ENCODE results near the gene DNAJC3.

DNAJC3 gene

GRCh38 chr13:95834134-95834765 is 157.3 kb downstream of the DNAJC3 start:
- H3K27me3 ChIP-seq: no peaks in the 10 kb centered on the region
- H3K36me3 ChIP-seq: no peaks in the 10 kb centered on the region; the same call in 1 of the 2 replicates
- H3K4me3 ChIP-seq (ENCODE audit: low read depth, low read length): no peak overlapping the region
- DNase-seq: peak; percentile 71
- no peaks in the 10 kb centered on the region; the same call in 1 of the 2 replicates for H3K9me3 ChIP-seq
- peak; percentile 94 for TF ChIP-seq CTCF (IDR thresholded peaks at IDR 0.05; ENCODE audit: low read depth, low read length)
- peaks cover 5% of the 10 kb centered on the region for H3K4me1 ChIP-seq

- no peak for TF ChIP-seq CTCF (IDR thresholded peaks at IDR 0.05; ENCODE audit: low read depth, low read length)
- Histone ChIP-seq H3K36me3 (no peaks in the 10 kb centered on the region), H3K4me1 (no peaks in the 10 kb centered on the region), H3K9me3 (no peaks in the 10 kb centered on the region; the same call in 1 of the 2 replicates), H3K4me3 (ENCODE audit: low read depth, low read length) (no peak overlapping the region), H3K27me3 (no peaks in the 10 kb centered on the region)
- no peak for DNase-seq
Observed at GRCh38 chr13:95841894-95842293, 165.0 kb downstream of the DNAJC3 start.

DNA sequence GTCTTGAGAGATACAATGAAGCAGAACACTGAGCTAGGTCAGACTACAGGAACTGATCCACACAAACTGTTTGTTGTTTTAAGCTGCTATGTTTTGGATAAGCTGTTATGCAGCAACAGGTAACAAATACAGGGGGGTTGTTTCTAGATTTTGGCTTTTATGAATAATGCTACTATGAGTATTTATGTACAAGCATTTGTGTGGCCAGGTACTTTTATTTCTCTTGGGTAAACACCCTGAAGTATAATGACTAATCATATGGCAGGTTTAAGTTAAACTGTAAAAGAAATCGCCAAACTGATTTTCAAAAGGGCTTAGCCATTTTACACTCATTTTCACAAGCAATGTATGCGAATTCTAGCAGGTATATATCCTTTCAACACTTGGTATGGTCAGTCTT is 166.0 kb downstream of the DNAJC3 start:
- no peak overlapping the region for H3K4me3 ChIP-seq (ENCODE audit: low read depth, low read length)
- no peaks in the 10 kb centered on the region for H3K27me3 ChIP-seq
- H3K9me3 ChIP-seq: no peaks in the 10 kb centered on the region; the same call in 1 of the 2 replicates
- DNase-seq: no peak
- no peaks in the 10 kb centered on the region for H3K4me1 ChIP-seq
- no peak for TF ChIP-seq CTCF (IDR thresholded peaks at IDR 0.05; ENCODE audit: low read depth, low read length)
- H3K36me3 ChIP-seq: no peaks in the 10 kb centered on the region

Data from BE2C (cell line).